ENCODE data around the gene KLF16. TPM values are rescaled to one million over a fixed set of nuclear protein-coding genes. Genes with fewer than 3 reads are reported as not detected.
"Not testable (repeated sequence)": the region's sequence is repeated elsewhere in the genome, so short reads cannot be mapped to it uniquely, and the experiment has no call there.

Gene KLF16
- 10 to 100 TPM in 1 of 4 donors, 1 to 10 TPM in 3; 6.1 to 12.3 (median 7.1) TPM for polyA plus RNA-seq (ENCODE audit: insufficient read length in 4 of 4)

DNA sequence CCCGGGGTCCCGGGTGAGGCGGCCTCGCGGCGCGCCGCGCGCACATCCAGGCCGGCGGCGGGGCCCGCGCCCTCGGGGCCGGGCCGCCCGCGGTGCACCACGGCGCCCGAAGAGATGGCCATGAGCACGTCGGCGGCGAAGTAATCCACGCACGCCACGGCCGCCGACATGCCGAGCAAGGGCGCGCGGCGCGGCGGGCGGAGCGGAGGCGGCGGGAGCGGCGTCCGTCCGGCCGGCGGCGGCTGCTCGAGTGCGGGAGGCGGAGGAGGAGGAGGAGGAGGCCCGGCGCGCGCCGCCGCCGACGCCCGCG is at the start of gene KLF16:
KLF16 (minus strand) TSS at position 252 of the 310 bp plus-strand sequence; CDS start at position 170, 82 bp downstream.
- DNase-seq (ENCODE audit: low read depth in 4 of 4, low spot score in 3 of 4) = no peak

DNA sequence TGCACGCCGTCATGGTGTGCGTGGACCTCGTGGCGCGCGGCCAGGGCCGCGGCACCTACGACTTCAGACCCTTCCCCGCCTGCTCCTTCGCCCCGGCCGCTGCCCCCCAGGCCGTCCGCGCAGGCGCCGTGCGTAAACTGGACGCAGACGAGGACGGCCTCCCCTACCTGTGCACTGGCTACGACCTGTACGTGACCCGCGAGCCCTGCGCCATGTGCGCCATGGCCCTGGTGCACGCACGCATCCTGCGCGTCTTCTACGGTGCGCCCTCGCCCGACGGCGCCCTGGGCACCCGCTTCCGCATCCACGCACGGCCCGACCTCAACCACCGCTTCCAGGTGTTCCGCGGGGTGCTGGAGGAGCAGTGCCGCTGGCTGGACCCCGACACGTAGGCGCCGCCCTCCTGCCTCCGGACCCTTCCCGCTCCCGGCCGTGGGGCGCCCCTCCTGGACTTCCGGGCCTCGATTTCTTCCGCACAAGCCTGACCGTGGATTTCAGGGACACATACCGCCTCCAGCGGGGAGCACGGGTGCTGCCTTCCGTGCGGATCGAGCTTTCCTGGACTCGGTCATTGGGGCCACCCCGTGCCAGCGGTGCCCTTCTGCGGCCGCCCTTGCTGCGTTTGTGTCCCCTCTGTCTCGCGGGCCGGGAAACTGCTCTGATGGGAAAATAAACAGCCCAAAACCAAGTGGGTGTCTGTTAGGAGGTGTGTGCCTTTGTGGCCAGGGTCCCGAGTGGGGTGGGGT is 49.6 kb upstream of the KLF16 start:
- DNase-seq (ENCODE audit: low read depth in 4 of 4, low spot score in 3 of 4) = no peak

DNA sequence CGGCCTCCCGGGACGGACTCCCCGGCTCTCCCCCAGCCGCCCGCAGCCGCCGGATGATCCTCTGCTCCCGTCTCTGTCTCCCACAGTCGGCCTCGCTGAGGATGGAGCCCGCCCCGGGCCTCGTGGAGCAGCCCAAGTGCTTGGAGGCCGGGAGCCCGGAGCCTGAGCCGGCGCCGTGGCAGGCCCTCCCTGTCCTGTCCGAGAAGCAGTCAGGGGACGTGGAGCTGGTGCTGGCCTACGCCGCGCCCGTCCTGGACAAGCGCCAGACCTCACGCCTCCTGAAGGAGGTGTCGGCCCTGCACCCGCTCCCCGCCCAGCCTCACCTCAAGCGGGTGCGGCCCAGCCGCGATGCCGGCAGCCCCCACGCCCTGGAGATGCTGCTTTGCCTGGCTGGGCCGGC is 48.6 kb upstream of the KLF16 start:
- no peak for DNase-seq (ENCODE audit: low read depth in 4 of 4, low spot score in 3 of 4)

DNA sequence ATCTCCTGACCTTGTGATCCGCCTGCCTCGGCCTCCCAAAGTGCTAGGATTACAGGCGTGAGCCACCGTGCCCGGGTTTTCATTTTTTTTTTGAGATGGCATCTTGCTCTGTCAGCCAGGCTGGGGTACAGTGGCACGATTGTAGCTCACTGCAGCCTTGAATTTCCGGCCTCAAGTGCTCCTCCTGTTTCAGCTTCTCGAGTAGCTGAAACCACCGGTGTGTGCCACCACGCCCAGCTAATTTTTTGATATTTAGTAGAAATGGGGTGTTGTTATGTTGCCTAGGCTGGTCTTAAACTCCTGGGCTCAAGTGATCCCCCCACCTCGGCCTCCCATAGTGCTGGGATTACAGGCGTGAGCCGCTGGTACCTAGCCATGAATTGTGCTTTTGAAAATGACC is 47.7 kb upstream of the KLF16 start:
- no peak for DNase-seq (ENCODE audit: low read depth in 4 of 4, low spot score in 3 of 4)

DNA sequence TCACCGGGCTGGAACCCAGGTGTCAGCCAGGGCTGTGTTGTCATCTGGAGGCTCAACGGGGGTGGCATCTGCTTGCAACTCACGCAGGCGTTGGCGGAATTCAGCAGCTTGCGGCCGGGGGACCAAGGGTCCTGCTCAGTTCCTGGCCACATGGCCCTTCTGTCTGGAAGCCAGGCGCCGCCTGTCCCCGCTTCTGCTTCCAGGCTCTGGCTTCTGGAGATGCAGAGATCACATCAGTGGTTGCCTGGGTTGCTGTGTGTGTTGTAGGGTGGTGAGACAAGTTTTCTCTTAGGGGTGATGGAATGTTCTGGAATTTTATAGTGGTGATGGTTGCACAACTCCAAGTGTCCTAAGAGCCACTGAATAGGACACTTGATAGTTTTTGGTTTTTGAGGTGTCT is 46.8 kb upstream of the KLF16 start:
- DNase-seq (ENCODE audit: low read depth in 4 of 4, low spot score in 3 of 4) = no peak

DNA sequence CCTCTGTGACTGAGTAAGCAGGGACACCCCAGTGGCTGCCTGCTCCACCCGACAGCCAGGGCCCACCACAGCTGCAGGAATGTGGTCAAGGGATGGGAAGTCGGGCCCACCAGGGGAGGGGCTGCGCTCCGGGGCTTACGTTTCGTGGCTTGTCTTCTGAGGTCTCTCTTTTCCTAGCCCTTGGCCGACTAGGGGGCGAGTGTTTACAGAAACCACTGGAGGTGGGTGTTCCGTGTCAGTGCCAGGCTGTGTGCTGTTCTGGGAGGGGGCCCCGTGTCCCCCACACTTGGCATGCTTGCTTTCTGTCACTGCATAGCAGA is 46.3 kb upstream of the KLF16 start:
- DNase-seq (ENCODE audit: low read depth in 4 of 4, low spot score in 3 of 4) = no peak

DNA sequence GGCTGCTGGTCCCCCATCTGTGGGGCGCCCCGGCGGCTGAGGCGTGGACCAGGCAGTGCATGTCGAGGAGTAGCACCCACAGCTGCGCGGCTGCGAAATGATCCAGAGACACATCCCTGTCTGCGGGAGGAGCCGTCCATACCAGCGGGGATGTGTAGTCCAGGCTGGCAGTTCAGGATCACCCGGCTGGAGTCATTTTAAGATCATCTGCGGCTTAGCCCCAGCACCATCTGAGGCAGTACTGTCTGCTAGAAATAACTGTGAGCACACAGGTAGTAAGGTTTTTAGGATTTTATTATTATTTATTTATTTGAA is 44.9 kb upstream of the KLF16 start:
- no peak for DNase-seq (ENCODE audit: low read depth in 4 of 4, low spot score in 3 of 4)

DNA sequence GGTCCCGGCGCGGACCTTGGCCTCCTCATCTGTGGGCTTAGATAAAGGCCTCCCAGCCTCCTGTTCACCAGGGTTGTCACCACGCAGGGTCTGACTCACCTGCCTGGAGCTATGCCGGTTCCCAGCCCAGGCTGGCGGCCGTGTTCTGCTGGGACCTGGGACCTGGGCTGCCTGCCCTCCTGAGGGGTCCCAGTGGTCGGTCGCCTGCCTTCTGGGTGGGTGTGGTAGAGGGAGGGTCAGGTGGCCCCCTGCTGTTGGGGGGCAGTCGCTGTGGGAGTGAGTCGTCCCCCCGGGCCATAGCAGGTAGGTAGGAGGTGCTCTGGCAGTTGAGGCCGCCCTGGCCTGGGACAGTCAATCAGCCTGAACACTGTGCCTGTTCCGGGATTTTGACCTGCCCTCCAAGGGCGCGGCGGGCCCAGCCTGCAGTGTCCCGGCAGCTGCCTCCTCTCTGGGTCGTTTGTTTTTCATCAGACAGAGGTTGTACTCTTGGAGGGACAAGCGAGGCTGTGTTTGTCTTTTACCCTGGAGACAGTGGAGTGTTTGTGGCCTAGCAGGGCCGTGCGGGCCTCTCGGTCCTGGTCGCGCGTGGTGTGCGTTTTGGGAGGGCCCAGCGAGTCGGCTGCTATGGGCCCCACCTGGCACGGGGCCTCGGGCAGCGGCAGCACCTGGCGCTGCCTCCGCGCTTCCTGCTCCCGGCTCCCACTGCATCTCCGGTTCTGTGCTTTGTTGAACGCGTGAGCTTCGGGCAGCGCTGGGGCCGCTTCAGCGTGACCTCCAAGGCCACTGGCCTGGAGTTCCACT is 44.4 kb upstream of the KLF16 start:
- DNase-seq (ENCODE audit: low read depth in 4 of 4, low spot score in 3 of 4) = no peak

DNA sequence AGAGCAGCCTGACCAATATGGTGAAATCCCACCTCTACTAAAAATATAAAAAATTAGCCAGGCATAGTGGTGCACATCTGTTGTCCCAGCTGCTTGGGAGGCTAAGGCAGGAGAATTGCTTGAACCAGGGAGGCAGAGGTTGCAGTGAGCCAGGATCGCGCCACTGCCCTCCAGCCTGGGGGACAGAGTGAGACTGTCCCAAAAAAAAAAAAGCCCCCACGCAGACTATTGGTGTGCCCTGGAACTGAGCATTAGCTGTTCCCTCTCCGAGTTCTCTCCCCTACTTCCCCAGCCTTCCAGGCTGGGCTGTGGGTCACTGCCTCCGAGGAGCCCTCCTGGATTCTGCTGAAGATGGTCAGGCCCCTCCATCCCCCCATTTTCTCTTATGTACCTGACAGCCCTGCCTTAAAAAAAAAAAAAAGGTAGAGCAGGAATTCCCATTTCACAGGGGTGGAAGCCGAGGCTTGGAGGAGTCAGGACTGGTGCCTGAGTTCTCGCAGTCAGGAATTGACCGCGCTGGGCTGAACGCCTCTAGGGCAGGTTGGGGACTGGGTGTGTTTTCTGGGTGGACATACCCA is 43.7 kb upstream of the KLF16 start:
- DNase-seq (ENCODE audit: low read depth in 4 of 4, low spot score in 3 of 4) = no peak

DNA sequence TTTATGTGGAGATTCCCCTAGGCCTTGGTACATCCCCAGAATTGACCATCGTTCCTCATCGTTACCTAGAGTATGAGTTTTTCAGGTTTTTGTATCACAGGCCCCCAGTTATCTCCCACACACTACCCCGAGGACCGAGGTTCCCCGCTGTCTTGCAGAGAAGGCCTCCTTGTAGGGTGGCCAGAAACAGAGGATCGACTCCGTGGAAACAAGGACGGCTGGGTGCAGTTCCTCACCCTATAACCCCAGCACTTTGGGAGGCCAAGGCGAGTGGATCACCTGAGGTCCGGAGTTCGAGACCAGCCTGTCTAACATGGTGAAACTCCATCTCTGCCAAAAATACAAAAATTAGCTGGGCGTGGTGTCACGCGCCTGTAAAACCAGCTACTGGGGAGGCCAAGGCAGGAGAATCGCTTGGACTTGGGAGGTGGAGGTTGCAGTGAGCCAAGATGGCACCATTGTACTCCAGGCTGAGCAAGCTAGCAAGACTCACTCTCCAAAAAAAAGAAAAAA is 42.5 kb upstream of the KLF16 start:
- no peak for DNase-seq (ENCODE audit: low read depth in 4 of 4, low spot score in 3 of 4)

DNA sequence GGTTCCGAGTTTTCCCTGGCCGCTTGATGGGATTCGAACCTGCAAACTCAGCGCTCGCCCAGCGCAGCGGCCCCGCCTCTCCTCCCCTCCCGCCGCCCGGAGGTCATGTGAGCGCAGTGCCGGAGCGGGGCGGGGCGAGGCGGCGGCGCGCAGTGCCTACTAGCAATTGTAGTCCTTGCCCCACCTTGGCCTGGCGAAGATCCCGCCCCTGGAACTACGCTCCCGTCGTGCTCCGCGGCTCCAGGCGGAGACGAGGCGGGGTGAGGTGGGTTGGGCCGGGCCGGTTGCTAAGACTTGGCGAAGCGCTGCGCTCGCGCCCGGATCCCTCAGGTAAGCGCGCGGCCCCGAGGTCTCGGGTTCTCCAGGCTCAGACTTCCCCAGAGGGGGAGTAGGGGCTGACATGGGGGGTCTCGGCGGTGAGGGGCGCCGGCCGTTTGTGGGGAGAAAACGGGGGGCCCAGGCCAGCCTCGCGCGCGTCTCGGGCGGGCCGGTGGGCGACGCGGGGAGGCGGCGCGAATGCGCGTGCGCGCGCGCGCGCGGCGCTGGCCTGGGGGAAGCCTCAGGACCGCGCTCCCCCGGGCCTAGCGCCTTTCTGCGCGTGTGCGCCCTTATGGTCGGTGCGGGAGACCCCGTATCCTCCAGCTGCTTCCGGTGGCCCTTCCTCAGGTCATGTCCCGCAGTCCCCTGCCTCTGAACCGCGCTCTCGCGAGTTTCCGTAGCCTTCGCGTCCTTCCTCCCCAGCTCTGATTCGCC is 41.9 kb upstream of the KLF16 start, which contains the start of the genes ADAT3 and SCAMP4:
ADAT3 (plus strand) TSS at position 290 of the 753 bp plus-strand sequence. CDS start 6,649 bp downstream, outside the sequence.
SCAMP4 (plus strand) TSS at position 290 of the 753 bp plus-strand sequence. CDS start 9,621 bp downstream, outside the sequence.
- DNase-seq (ENCODE audit: low read depth in 4 of 4, low spot score in 3 of 4) = peak; percentile 93 to 97 (median 96)

DNA sequence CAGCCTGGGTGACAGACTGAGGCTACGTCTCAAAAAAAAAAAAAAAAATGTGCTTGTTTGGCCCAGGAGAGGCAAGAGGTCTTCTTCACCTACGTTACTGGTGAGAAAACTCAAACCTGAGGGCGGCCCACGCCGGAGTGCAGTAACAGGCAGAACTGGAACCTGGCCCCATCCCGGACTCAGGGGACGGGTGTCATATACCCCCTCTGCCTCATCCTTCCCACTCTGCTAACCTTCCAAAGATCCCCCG is 41.4 kb upstream of the KLF16 start:
- DNase-seq (ENCODE audit: low read depth in 4 of 4, low spot score in 3 of 4) = no peak

DNA sequence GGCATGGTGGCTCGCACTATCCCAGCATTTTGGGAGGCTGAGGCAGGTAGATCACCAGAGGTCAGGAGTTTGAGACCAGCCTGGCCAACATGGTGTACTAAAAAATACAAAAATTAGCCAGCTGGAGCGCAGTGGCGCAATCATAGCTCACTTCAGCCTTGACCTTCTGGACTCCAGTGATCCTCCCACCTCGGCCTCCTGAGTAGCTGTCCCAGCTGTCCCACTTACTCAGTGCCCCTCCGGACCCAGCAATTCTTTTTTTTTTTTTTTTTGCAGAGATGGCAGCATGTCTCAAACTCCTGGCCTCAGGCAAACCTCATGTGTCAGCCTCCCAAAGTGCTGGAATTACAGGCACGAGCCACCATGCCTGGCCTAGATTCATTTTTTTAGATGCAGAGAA is 39.5 kb upstream of the KLF16 start:
- DNase-seq (ENCODE audit: low read depth in 4 of 4, low spot score in 3 of 4) = no peak

DNA sequence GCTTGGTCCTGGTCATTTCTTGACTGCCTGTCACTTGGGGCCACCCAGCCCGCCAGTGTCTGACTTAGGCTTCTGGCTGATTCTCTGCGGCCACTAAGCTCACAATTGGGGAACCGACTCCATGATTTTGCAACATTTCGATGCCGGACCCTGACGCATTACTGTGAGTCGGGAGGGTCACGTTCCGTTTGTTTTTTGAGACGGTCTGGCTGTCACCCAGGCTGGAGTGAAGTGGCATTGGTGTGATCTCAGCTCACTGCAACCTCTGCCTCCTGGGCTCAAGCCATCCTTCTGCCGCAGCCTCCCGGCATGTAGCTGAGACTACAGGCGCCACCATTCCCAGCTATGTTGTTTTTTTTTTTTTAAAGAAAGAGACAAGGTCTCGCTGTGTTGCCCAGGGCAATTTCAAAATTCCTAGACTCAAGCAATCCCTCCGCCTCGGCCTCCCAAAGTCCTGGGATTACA is 38.6 kb upstream of the KLF16 start:
- no peak for DNase-seq (ENCODE audit: low read depth in 4 of 4, low spot score in 3 of 4)

DNA sequence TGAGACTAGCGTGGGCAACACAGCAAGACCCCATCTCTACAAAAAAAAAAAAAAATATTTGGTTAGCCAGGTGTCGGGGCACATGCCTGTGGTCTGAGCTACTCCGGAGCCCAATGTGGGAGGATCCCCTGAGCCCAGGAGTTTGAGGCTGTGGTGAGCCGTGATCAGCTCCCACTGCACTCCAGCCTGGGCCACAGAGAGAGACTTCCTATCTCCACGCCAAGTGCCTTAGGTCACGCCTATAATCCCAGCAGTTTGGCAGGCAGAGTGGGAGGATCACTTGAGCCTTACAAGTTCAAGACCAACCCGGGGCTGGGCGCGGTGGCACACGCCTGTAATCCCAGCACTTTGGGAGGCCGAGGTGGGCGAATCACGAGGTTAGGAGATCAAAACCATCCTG is 33.1 kb upstream of the KLF16 start:
- no peak for DNase-seq (ENCODE audit: low read depth in 4 of 4, low spot score in 3 of 4)

DNA sequence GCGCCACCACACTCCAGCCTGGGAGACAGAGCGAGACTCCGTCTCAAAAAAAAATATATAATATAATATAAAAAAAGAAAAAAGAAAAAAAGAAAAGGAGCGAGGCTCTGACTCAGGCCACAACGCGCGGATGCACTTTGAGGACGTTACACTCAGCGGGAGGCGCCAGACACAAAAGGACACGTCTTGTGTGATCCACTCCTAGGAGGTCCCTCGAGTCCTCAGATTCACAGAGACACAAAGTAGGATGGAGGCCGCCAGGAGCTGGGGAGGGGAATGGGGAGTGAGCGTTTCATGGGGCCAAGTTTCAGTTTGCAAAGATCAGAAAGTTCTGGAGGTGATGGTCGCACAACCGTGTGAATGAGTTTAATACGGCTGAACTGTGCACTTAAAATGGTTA is 30.4 kb upstream of the KLF16 start:
- DNase-seq (ENCODE audit: low read depth in 4 of 4, low spot score in 3 of 4) = no peak

DNA sequence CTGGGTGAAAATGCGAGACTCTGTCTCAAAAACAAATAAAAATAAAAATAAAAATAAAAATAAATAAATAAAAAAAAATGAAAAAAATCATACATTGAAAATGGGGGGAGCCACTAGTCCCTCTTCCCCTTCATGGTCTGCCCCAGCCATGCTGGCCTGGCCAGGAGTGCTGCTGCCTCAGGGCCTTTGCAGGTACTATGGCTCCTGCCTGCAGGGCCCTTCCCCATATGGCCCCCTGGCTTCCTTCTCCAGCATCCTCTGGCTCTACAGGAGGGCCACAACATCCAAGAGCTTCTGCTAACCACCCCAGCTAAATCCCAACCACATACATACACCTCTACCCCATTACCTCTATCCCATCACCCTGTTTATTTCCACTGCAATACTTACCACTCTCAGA is 26.5 kb upstream of the KLF16 start:
- no peak for DNase-seq (ENCODE audit: low read depth in 4 of 4, low spot score in 3 of 4)

DNA sequence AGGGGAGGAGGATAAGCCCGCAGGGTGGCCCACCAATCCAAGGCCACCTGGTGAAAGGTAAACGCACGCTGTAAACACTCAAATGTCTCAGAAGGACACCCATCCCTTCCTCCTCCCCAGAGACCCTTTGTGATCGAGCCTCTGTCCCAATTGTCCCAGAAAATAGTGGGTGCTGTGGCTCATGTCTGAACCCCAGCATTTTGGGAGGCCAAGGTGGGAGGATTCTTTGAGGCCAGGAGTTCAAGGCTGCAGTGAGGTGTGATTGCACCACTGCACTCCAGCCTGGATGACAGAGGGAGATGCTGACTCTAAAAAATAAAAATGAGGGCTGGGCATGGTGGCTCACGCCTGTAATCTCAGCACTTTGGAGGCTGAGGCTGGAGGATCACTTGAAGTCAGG is 25.0 kb upstream of the KLF16 start:
- DNase-seq (ENCODE audit: low read depth in 4 of 4, low spot score in 3 of 4) = no peak

DNA sequence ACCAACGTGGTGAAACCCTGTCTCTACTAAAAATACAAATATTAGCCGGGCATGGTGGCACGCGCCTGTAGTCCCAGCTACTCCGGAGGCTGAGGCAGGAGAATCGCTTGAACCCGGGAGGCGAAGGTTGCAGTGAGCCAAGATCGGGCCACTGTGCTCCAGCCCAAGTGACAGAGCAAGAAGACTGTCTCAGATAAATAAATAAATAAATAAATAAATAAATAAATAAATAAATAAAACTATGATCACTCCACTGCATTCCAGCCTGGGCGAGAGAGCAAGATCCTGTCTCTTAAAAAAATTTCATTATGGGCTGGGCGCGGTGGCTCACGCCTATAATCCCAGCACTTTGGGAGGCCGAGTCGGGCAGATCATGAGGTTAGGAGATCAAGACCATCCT is 23.0 kb upstream of the KLF16 start:
- DNase-seq (ENCODE audit: low read depth in 4 of 4, low spot score in 3 of 4) = not testable (repeated sequence)

DNA sequence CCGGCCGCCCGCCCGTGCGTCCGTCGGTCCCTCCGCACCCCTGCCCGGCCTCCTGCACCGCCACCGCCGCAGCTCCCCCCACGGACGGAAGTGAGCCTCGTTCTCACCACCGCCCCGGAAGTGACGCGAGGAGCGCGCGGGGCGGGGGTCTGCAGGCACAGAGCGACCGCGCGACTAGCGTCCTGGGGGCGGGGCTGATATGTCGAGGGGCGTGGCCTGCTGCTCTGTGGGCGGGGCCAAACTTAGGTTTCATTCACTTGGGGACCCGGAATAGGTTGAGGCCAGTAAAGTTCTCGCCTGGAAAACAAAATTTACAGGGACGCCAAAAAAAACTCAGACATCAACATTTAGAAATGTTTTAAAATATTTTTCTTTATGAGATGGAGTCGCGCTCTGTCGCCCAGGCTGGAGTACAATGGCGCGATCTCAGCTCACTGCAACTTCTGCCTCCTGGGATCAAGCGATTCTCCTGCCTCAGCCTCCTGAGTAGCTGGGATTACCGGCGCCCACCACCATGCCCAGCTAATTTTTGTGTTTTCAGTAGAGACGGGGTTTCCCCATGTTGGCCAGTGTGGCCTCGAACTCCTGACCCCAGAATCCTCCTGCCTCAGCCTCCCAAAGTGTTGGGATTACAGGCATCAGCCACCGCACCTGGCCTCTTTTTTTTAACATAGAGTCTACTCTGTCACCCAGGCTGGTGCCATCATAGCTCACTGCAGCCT is 22.2 kb upstream of the KLF16 start, which contains the start of gene ABHD17A:
ABHD17A (minus strand) TSS at position 99 of the 722 bp plus-strand sequence. CDS start 3,930 bp downstream, outside the sequence.
- peak in 3 of 4 donors; percentile 91 to 92 (median 92) for DNase-seq (ENCODE audit: low read depth in 4 of 4, low spot score in 3 of 4)

Data from right renal pelvis (tissue), 4 donors.